NCI-H1105 (cell line): ENCODE results near the gene PHACTR1.
"Not testable (repeated sequence)": the region's sequence is repeated elsewhere in the genome, so short reads cannot be mapped to it uniquely, and the experiment has no call there.

ENCODE experiments used
- DNase-seq: peaks from one replicate; lab custom pipeline; 2025; lab: John Stamatoyannopoulos, UW

PHACTR1 gene

GRCh38 chr6:13112921-13113320 is 396.4 kb downstream of the PHACTR1 start:
- DNase-seq, result peak; percentile 3

GRCh38 chr6:13113376-13113775 is 396.8 kb downstream of the PHACTR1 start:
- DNase-seq, result no peak

GRCh38 chr6:13113981-13114593 is 397.5 kb downstream of the PHACTR1 start:
- DNase-seq, result no peak

- no peak for DNase-seq
These were observed 399.6 kb downstream of the PHACTR1 start for GRCh38 chr6:13116155-13116554.

GRCh38 chr6:13117570-13117969 is 401.0 kb downstream of the PHACTR1 start:
- DNase-seq, result no peak

GRCh38 chr6:13119549-13119948 is 403.0 kb downstream of the PHACTR1 start:
- no peak for DNase-seq

- DNase-seq, result no peak
These were observed 404.2 kb downstream of the PHACTR1 start for GRCh38 chr6:13120483-13121482.

GRCh38 chr6:13124131-13124530 is 407.6 kb downstream of the PHACTR1 start:
- DNase-seq, result no peak

- DNase-seq, result no peak
These were observed 409.3 kb downstream of the PHACTR1 start for GRCh38 chr6:13125841-13126240.

GRCh38 chr6:13131935-13132661 is 415.5 kb downstream of the PHACTR1 start:
- no peak for DNase-seq

- not testable (repeated sequence) for DNase-seq
These were observed 417.3 kb downstream of the PHACTR1 start for GRCh38 chr6:13133894-13134293.

- no peak for DNase-seq
These were observed 418.6 kb downstream of the PHACTR1 start for GRCh38 chr6:13135152-13135551.

- no peak for DNase-seq
These were observed 422.6 kb downstream of the PHACTR1 start for GRCh38 chr6:13139119-13139518.

- no peak for DNase-seq
These were observed 424.4 kb downstream of the PHACTR1 start for GRCh38 chr6:13140980-13141379.

- DNase-seq, result no peak
These were observed 424.8 kb downstream of the PHACTR1 start for GRCh38 chr6:13141387-13141786.

GRCh38 chr6:13142611-13143010 is 426.0 kb downstream of the PHACTR1 start:
- no peak for DNase-seq

- DNase-seq, result peak; percentile 87
These were observed 429.9 kb downstream of the PHACTR1 start for GRCh38 chr6:13146442-13146841.

- DNase-seq, result no peak
These were observed 430.8 kb downstream of the PHACTR1 start for GRCh38 chr6:13147376-13147775.

GRCh38 chr6:13147782-13148181 is 431.2 kb downstream of the PHACTR1 start:
- no peak for DNase-seq

- no peak for DNase-seq
These were observed 436.2 kb downstream of the PHACTR1 start for GRCh38 chr6:13152764-13153163.

GRCh38 chr6:13156381-13156780 is 439.8 kb downstream of the PHACTR1 start:
- DNase-seq, result no peak

GRCh38 chr6:13157293-13157692 is 440.7 kb downstream of the PHACTR1 start:
- DNase-seq, result no peak

- DNase-seq, result no peak
These were observed 442.7 kb downstream of the PHACTR1 start for GRCh38 chr6:13159300-13159699.
